LNCAP (cell line): ENCODE measurements around the gene EFNB1.

Source experiments
- TF ChIP-seq, protein P1 (sequence below): fragments of 450-650 bp; IDR thresholded peaks from 2 replicates; pipeline ENCODE4 v1.5.1; 2017; ENCODE audit warnings: mild to moderate bottlenecking

The EFNB1 gene

GRCh38 chrX:68881911-68882310 is 53.1 kb downstream of the EFNB1 start:
- TF ChIP-seq, protein P1, sequence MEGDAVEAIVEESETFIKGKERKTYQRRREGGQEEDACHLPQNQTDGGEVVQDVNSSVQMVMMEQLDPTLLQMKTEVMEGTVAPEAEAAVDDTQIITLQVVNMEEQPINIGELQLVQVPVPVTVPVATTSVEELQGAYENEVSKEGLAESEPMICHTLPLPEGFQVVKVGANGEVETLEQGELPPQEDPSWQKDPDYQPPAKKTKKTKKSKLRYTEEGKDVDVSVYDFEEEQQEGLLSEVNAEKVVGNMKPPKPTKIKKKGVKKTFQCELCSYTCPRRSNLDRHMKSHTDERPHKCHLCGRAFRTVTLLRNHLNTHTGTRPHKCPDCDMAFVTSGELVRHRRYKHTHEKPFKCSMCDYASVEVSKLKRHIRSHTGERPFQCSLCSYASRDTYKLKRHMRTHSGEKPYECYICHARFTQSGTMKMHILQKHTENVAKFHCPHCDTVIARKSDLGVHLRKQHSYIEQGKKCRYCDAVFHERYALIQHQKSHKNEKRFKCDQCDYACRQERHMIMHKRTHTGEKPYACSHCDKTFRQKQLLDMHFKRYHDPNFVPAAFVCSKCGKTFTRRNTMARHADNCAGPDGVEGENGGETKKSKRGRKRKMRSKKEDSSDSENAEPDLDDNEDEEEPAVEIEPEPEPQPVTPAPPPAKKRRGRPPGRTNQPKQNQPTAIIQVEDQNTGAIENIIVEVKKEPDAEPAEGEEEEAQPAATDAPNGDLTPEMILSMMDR: no peak

- TF ChIP-seq, protein P1: no peak
These were observed 55.0 kb downstream of the EFNB1 start for GRCh38 chrX:68883800-68884199.

DNA sequence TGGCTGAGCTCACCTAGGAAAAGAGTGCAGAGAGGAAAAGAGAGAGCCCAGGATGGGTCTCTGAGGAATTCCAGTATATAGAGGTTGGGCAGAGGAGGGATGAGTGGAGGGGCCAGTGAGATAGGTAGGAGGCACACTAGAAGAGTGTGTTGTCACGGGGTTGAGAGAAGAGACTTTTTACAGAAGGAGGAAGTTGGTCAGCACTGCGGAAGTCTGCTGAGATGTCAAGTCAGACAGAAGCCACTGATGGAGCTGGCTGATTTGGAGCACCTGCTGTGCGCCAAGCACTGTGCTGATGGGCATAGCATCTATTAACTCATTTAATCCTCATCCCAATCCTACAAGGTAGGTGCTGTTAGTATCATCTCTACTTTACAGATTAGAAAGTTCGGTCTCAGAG is 60.4 kb downstream of the EFNB1 start:
- TF ChIP-seq, protein P1: no peak
